Endothelial cell of umbilical vein (primary cell): ENCODE measurements around the gene MAPRE2. TPM values are rescaled to one million over a fixed set of nuclear protein-coding genes. Genes with fewer than 3 reads are reported as not detected.

ENCODE experiments used
- BruUV-seq: library from RNA; stranded (reverse); fragments of 400-500 nt; replicated peaks from 2 replicates; lab custom pipeline; 2021; lab: Mats Ljungman, UMichigan
- CTCF ChIA-PET: fragments of 300-600, 350-600 bp; sonication (Branson Sonifier 250); formaldehyde crosslinking; loops from one replicate; lab custom pipeline; 2021; ENCODE audit warnings: antibody characterized with exemption, inconsistent platforms; lab: Charles Lee
- POLR2A ChIA-PET: fragments of 300-600, 350-600 bp; sonication (Branson Sonifier 250); formaldehyde crosslinking; loops from one replicate; lab custom pipeline; 2021; ENCODE audit warnings: antibody characterized with exemption, inconsistent platforms; lab: Charles Lee
- DNase-seq: peaks from one replicate; pipeline ENCODE4 v3.0.0-alpha.2; 2011; ENCODE audit warnings: low read depth, low spot score
- FAIRE-seq: peaks from 2 replicates; lab custom pipeline; 2011; peaks lifted over from hg19 to GRCh38; lab: Jason Lieb, UNC
- H2AFZ ChIP-seq: 2 replicates; pipeline ENCODE4 v1.6.0; 2012; ENCODE audit warnings: low read depth, low read length, control low read depth, inconsistent platforms
- H3K27ac ChIP-seq: 2 replicates; pipeline ENCODE4 v1.5.1; 2011; ENCODE audit warnings: low read depth, mild to moderate bottlenecking, control low read depth, low read length, moderate library complexity; ENCODE audit not compliant: insufficient read depth
- H3K27me3 ChIP-seq, 2 experiments: 2 replicates each; pipeline versions ENCODE4 v1.6.0 to v1.6.1; 2011; ENCODE audit warnings: low read length in 2 of 2, mixed read lengths in 1 of 2; ENCODE audit not compliant: control insufficient read depth in 2 of 2, insufficient read depth in 2 of 2
- H3K36me3 ChIP-seq, 2 experiments: 2 replicates in 1 of 2; 3 replicates in 1 of 2; pipeline ENCODE4 v1.5.1; 2011; ENCODE audit warnings: low read length in 2 of 2, mild to moderate bottlenecking in 1 of 2, moderate library complexity in 1 of 2; ENCODE audit not compliant: control insufficient read depth in 2 of 2, insufficient read depth in 2 of 2; ENCODE audit errors: extremely low read depth in 1 of 2
- H3K4me1 ChIP-seq: 3 replicates; pipeline ENCODE4 v1.5.1; 2011; ENCODE audit warnings: mild to moderate bottlenecking, low read length; ENCODE audit not compliant: control insufficient read depth, insufficient read depth; ENCODE audit errors: extremely low read depth
- H3K4me2 ChIP-seq: 2 replicates; pipeline ENCODE4 v1.6.1; 2011; ENCODE audit warnings: low read length, control low read depth, mixed read lengths; ENCODE audit not compliant: insufficient read depth
- H3K4me3 ChIP-seq, 3 experiments: fragments of 200-600 bp in 1 of 3; sonication (generic), shearing (Covaris generic) in 1 of 3; replicated peaks in 1 of 3; 2 replicates each; pipeline ENCODE4 v1.5.1; 2011 to 2016; ENCODE audit warnings: control low read depth in 3 of 3, low read length in 3 of 3, mild to moderate bottlenecking in 2 of 3, inconsistent platforms in 1 of 3, low read depth in 1 of 3, moderate library complexity in 1 of 3; ENCODE audit not compliant: insufficient read depth in 1 of 3
- H3K79me2 ChIP-seq: 2 replicates; pipeline ENCODE4 v1.6.0; 2012; ENCODE audit warnings: low read length, inconsistent platforms; ENCODE audit not compliant: control insufficient read depth, insufficient read depth
- H3K9ac ChIP-seq: replicated peaks from 2 replicates; pipeline ENCODE3; 2011; ENCODE audit warnings: low read length, control low read depth; ENCODE audit not compliant: insufficient read depth; ENCODE audit errors: extremely low read depth
- H3K9me1 ChIP-seq: replicated peaks from 3 replicates; pipeline ENCODE4 v1.6.0; 2011; ENCODE audit warnings: mild to moderate bottlenecking, low read length; ENCODE audit not compliant: control insufficient read depth, insufficient read depth; ENCODE audit errors: extremely low read depth
- H3K9me3 ChIP-seq: replicated peaks from 2 replicates; pipeline ENCODE4 v1.5.1; 2012; ENCODE audit warnings: low read length, inconsistent platforms; ENCODE audit not compliant: control insufficient read depth, insufficient read depth
- H4K20me1 ChIP-seq: replicated peaks from 2 replicates; pipeline ENCODE3; 2011; ENCODE audit warnings: mild to moderate bottlenecking, low read length; ENCODE audit not compliant: control insufficient read depth, insufficient read depth; ENCODE audit errors: extremely low read depth
- EZH2 ChIP-seq: IDR thresholded peaks from 2 replicates; pipeline ENCODE4 v1.6.1; 2012; ENCODE audit warnings: borderline replicate concordance, low read depth, mild to moderate bottlenecking, moderate library complexity, low read length, inconsistent platforms; ENCODE audit not compliant: severe bottlenecking
- FOS ChIP-seq: IDR thresholded peaks from 2 replicates; pipeline ENCODE4 v1.6.1; 2011; ENCODE audit warnings: mild to moderate bottlenecking, low read length, moderate library complexity, borderline replicate concordance; ENCODE audit not compliant: insufficient read depth
- GATA2 ChIP-seq: IDR thresholded peaks from 2 replicates; pipeline ENCODE4 v1.7.0; 2011; ENCODE audit warnings: low read depth, mild to moderate bottlenecking, moderate library complexity, mixed read lengths, low read length; ENCODE audit not compliant: insufficient read length, insufficient read depth
- JUN ChIP-seq: IDR thresholded peaks from 2 replicates; pipeline ENCODE4 v1.6.1; 2011; ENCODE audit warnings: borderline replicate concordance, low read depth; ENCODE audit not compliant: insufficient read length, insufficient read depth
- MAX ChIP-seq: IDR thresholded peaks from 2 replicates; pipeline ENCODE4 v1.6.1; 2011; ENCODE audit not compliant: insufficient read depth, insufficient read length
- MYC ChIP-seq: IDR thresholded peaks from one replicate; pipeline ENCODE4 v1.6.1; 2011; ENCODE audit warnings: mild to moderate bottlenecking, low read depth, low read length
- POLR2A ChIP-seq: IDR thresholded peaks from 2 replicates; pipeline ENCODE4 v1.6.1; 2012; ENCODE audit warnings: low read depth, mild to moderate bottlenecking, control low read depth, low read length
- POLR2AphosphoS5 ChIP-seq: IDR thresholded peaks from 2 replicates; pipeline ENCODE4 v1.6.1; 2012; ENCODE audit warnings: low read depth, mild to moderate bottlenecking, control low read depth, low read length, moderate library complexity; ENCODE audit not compliant: insufficient read depth
- dilution Hi-C: fragments of 300-500 bp; cut with MboI; formaldehyde crosslinking; loops from one replicate; pipeline ENCODE4 v1.15.0; 2019; ENCODE audit warnings: low sequenced_read_pairs; ENCODE audit not compliant: extremely low pct_ligation_motif_present
- intact Hi-C: fragments of 100-400 bp; cut with micrococcal nuclease; formaldehyde crosslinking; loops from one replicate; pipeline ENCODE4 v1.10.0; 2022
- polyA plus RNA-seq, 4 experiments: library from polyadenylated mRNA; depleted of rRNA in 3 of 4; stranded (reverse) in 3 of 4; unstranded in 1 of 4; fragments of >200 nt; gene quantifications; 2 replicates each; pipeline versions ENCODE4 v1.2.1 to v1.2.3, GENCODE V29; 2011 to 2012; ENCODE audit warnings: missing spikeins in 1 of 4
- total RNA-seq: library from RNA; stranded (reverse); gene quantifications from 2 replicates; pipeline ENCODE4 v1.2.3, GENCODE V29; 2021
- TF ChIP-seq, protein P1 (sequence below), 2 donors: IDR thresholded peaks; 1 replicate in 1 of 2; 2 replicates in 1 of 2; pipeline ENCODE4 v1.5.1; 2011; ENCODE audit warnings: low read length in 2 of 2, mild to moderate bottlenecking in 2 of 2, moderate library complexity in 2 of 2, control low read depth in 1 of 2, inconsistent platforms in 1 of 2, low read depth in 1 of 2; ENCODE audit not compliant: insufficient read depth in 1 of 2; ENCODE audit errors: extremely low read depth in 1 of 2

MAPRE2 gene
- total and polyA plus RNA-seq, 2 donors (not counting 3 experiments of a cell fraction or from before 2014, with no cell fraction given), result 117 to 148 TPM

- Histone ChIP-seq H3K27me3 (no peaks in the 10 kb centered on the region), H4K20me1 (peaks cover 32% of the 10 kb centered on the region), H3K4me2 (no peak overlapping the region), H3K36me3 (peaks cover 0 to 2% of the 10 kb centered on the region in 2 experiments), H3K4me3 (no peak overlapping the region), H3K9me3 (no peaks in the 10 kb centered on the region), H3K9me1 (peaks cover 2% of the 10 kb centered on the region), H2AFZ (no peak overlapping the region), H3K4me1 (peaks cover 28% of the 10 kb centered on the region), H3K27ac (no peak overlapping the region), H3K9ac (no peak overlapping the region), H3K79me2 (peaks cover 88% of the 10 kb centered on the region)
- POLR2A ChIA-PET, result no interaction called here
- BruUV-seq, result no TSS peak
- DNase-seq, result no peak
- TF ChIP-seq, protein P1, sequence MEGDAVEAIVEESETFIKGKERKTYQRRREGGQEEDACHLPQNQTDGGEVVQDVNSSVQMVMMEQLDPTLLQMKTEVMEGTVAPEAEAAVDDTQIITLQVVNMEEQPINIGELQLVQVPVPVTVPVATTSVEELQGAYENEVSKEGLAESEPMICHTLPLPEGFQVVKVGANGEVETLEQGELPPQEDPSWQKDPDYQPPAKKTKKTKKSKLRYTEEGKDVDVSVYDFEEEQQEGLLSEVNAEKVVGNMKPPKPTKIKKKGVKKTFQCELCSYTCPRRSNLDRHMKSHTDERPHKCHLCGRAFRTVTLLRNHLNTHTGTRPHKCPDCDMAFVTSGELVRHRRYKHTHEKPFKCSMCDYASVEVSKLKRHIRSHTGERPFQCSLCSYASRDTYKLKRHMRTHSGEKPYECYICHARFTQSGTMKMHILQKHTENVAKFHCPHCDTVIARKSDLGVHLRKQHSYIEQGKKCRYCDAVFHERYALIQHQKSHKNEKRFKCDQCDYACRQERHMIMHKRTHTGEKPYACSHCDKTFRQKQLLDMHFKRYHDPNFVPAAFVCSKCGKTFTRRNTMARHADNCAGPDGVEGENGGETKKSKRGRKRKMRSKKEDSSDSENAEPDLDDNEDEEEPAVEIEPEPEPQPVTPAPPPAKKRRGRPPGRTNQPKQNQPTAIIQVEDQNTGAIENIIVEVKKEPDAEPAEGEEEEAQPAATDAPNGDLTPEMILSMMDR (IDR thresholded peaks at IDR 0.05; ENCODE audit: extremely low read depth in 1 of 2, insufficient read depth in 1 of 2, low read depth in 1 of 2, low read length in 2 of 2), result no peak
- TF ChIP-seq POLR2AphosphoS5 (no peak), POLR2A (no peak), JUN (no peak), GATA2 (no peak), EZH2 (no peak), FOS (no peak), MAX (no peak), MYC (no peak)
- intact Hi-C loops, result no loop called here
- CTCF ChIA-PET, result interaction anchor here (1.3 to 2.6 kb wide), 6 partner anchors 8 to 93 kb away, joined by 3 to 10 read pairs (median 4); no protein-coding TSS in a partner anchor
- dilution Hi-C loops, result no loop called here
- no peak for FAIRE-seq
Observed at GRCh38 chr18:35050028-35050546, 8.9 kb downstream of the MAPRE2 start.
